ENCODE measurements around the gene REPS2.

DNA sequence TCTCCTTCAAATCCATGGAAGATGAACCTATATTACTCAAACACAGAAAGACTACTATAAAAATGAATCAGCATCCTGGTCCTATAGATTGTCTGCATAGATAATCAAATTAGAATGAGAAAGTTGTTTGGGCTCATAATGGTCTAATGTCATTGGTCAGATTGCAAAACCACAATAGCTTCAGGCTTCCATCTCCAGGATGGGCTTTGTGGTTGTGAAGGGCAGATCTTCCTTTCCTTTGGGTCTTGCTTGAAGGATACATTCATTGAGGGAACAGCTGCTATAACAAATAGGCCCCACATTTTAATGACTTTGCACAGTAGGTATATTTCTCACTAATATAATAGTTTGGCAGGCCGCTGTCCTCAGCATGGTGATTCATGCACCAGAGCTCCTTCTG lies 94.3 kb downstream of the REPS2 start:
- TF ChIP-seq CTCF (IDR thresholded peaks at IDR 0.05) = no peak
- no peak for TF ChIP-seq POLR2A (IDR thresholded peaks at IDR 0.05)
